HG03039 (cell line): ENCODE results near the gene HINT1.
A peak's percentile ranks its signal among the peaks of the same experiment; 100 is the strongest.
"Not testable (repeated sequence)": the region's sequence is repeated elsewhere in the genome, so short reads cannot be mapped to it uniquely, and the experiment has no call there.

Experiments used
- ATAC-seq: cut with Tn5 transposase; IDR thresholded peaks from one replicate; pipeline ENCODE4 v1.9.1; 2021; ENCODE audit warnings: mild to moderate bottlenecking, moderate library complexity; ENCODE audit not compliant: unreplicated experiment

The HINT1 gene

GRCh38 chr5:131165119-131165727, at the start of gene HINT1:
TSS of gene HINT1 (minus strand) at chr5:131165256. CDS start at chr5:131165205, 51 bp downstream.
- ATAC-seq: peak; percentile 84

- no peak for ATAC-seq
Measured at GRCh38 chr5:131214609-131215227, 49.7 kb upstream of the HINT1 start.

- ATAC-seq: no peak
Measured at GRCh38 chr5:131212471-131213021, 47.5 kb upstream of the HINT1 start.

- ATAC-seq: no peak
Measured at GRCh38 chr5:131211669-131212068, 46.6 kb upstream of the HINT1 start.

- ATAC-seq: no peak
Measured at GRCh38 chr5:131210151-131210510, 45.1 kb upstream of the HINT1 start.

GRCh38 chr5:131209506-131210150, 44.6 kb upstream of the HINT1 start:
- peak; percentile 92 for ATAC-seq

GRCh38 chr5:131209175-131209505, 44.1 kb upstream of the HINT1 start:
- ATAC-seq: no peak

- ATAC-seq: no peak
Measured at GRCh38 chr5:131206772-131207171, 41.7 kb upstream of the HINT1 start.

GRCh38 chr5:131206061-131206460, 41.0 kb upstream of the HINT1 start:
- no peak for ATAC-seq

- ATAC-seq: no peak
Measured at GRCh38 chr5:131204964-131205363, 39.9 kb upstream of the HINT1 start.

- ATAC-seq: no peak
Measured at GRCh38 chr5:131200560-131200959, 35.5 kb upstream of the HINT1 start.

- ATAC-seq: no peak
Measured at GRCh38 chr5:131198625-131199024, 33.6 kb upstream of the HINT1 start.

GRCh38 chr5:131196331-131196730, 31.3 kb upstream of the HINT1 start:
- ATAC-seq: no peak

GRCh38 chr5:131195696-131196095, 30.6 kb upstream of the HINT1 start:
- ATAC-seq: no peak

- no peak for ATAC-seq
Measured at GRCh38 chr5:131194725-131195124, 29.7 kb upstream of the HINT1 start.

- not testable (repeated sequence) for ATAC-seq
Measured at GRCh38 chr5:131193897-131194296, 28.8 kb upstream of the HINT1 start.

GRCh38 chr5:131193106-131193505, 28.1 kb upstream of the HINT1 start:
- no peak for ATAC-seq

GRCh38 chr5:131186561-131187256, 21.7 kb upstream of the HINT1 start:
- ATAC-seq: no peak

- ATAC-seq: no peak
Measured at GRCh38 chr5:131185523-131186104, 20.6 kb upstream of the HINT1 start.

- ATAC-seq: no peak
Measured at GRCh38 chr5:131182839-131183238, 17.8 kb upstream of the HINT1 start.

GRCh38 chr5:131180407-131180806, 15.4 kb upstream of the HINT1 start:
- ATAC-seq: no peak
